ENCODE data around the gene RABL6. TPM values are rescaled to one million over a fixed set of nuclear protein-coding genes. Genes with fewer than 3 reads are reported as not detected.
"Not testable (repeated sequence)": the region's sequence is repeated elsewhere in the genome, so short reads cannot be mapped to it uniquely, and the experiment has no call there.

RABL6 gene
- total RNA-seq, 4 donors from 2014 or later, result 54.9 to 70.7 (median 61.5) TPM

DNA sequence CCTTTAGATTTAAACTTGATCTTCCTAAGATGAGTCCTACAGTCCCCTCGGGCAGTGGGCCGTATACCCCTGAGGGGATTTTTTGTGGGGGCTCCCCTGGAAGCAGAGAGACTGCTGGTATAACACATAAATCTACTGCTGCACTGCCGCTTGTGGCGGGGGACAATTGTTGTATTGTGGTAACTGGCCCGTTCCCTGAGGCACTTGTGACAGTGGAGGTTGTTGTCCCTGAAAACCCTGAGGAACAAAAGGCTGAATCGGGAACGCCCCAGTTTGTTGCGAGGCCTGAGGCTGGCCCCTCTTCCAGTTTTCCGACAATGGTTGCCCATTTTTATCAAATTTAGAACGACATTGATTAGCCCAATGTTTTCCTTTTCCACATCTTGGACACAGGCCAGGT, 21.3 kb upstream of the RABL6 start:
- TF ChIP-seq POLR2A (IDR thresholded peaks at IDR 0.05), result no peak
- TF ChIP-seq, protein P1, sequence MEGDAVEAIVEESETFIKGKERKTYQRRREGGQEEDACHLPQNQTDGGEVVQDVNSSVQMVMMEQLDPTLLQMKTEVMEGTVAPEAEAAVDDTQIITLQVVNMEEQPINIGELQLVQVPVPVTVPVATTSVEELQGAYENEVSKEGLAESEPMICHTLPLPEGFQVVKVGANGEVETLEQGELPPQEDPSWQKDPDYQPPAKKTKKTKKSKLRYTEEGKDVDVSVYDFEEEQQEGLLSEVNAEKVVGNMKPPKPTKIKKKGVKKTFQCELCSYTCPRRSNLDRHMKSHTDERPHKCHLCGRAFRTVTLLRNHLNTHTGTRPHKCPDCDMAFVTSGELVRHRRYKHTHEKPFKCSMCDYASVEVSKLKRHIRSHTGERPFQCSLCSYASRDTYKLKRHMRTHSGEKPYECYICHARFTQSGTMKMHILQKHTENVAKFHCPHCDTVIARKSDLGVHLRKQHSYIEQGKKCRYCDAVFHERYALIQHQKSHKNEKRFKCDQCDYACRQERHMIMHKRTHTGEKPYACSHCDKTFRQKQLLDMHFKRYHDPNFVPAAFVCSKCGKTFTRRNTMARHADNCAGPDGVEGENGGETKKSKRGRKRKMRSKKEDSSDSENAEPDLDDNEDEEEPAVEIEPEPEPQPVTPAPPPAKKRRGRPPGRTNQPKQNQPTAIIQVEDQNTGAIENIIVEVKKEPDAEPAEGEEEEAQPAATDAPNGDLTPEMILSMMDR (IDR thresholded peaks at IDR 0.05), result no peak
- intact Hi-C loops (cut with DNase I), result loop anchor here (5.0 kb wide), 1 partner anchor 261 kb away; the partner anchor contains the start of gene NPDC1
- H3K36me3 ChIP-seq, result no peaks in the 10 kb centered on the region
- no peaks in the 10 kb centered on the region for H3K9me3 ChIP-seq
- H3K27ac ChIP-seq, result no peak overlapping the region
- H3K4me1 ChIP-seq, result peaks cover 0 to 20% (median 8%) of the 10 kb centered on the region in 3 donors
- WGBS, 2 donors, result 57 to 72% methylated on average over 9 to 10 of the region's 10 CpGs
- H3K27me3 ChIP-seq, result no peaks in the 10 kb centered on the region
- H3K4me3 ChIP-seq, result no peak overlapping the region
- DNase-seq, result no peak

DNA sequence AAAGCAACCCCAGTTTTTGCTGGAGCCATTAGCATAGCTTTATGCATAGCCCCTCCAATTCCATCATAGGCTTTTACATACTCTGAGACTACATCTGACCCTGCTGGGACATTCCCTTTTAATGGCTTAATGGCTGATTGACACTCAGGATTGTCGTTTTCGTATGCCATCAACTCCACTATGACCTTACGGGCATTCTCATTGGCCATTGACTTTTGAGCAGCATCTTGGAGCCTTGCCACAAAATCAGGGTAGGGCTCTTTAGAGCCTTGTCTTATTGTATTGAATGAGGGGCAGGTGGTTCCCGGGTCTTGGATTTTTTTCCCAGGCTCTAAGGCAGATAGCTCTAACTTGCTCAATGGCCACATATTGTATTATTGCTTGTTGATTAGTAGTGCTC, 20.8 kb upstream of the RABL6 start:
- intact Hi-C loops (cut with DNase I), result loop anchor here (5.0 kb wide), 1 partner anchor 260 kb away; the partner anchor contains the start of gene NPDC1
- H3K4me3 ChIP-seq, H3K9me3 ChIP-seq, H3K27me3 ChIP-seq, H3K27ac ChIP-seq, DNase-seq, H3K36me3 ChIP-seq: not testable (repeated sequence)
- H3K4me1 ChIP-seq, result peaks cover 4 to 25% (median 12%) of the 10 kb centered on the region in 3 donors
- WGBS, 2 donors, result 25 to 35% methylated on average over 4 of the region's 4 CpGs

DNA sequence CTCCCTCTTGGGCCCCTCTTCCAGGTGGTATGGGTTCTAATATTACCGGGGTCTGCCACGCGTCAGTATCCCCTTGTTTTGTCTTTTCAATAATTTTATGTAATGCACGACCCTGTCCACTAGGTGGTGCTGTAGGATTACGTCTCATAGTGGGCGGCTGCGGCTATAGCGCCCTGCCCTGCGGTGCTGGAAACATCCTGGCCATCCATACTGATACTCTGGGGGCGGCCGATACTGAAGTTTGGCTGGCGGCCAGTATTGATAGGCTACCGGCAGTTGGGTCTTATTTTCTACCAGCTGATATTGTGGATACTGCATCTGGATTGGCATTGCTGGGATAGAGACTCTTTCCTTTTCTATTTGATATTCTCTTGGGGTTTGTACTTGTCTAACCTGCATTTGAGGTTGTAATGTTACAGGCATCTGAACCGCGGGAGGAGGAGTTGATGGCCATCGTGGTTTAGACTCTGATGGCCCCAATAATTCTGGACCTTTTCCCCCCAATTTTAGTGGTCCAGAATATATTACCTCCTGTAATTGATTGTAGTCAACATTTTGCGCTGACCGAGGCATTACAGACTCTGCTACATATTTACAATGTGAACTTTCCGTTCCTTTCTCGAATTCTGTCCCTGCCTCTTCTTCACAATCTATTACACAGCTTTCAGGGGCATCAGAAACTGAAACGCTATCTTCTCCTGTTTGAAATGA, 19.9 kb upstream of the RABL6 start:
- no peak overlapping the region for H3K27ac ChIP-seq
- intact Hi-C loops (cut with DNase I), result loop anchor here (5.0 kb wide), 1 partner anchor 259 kb away; the partner anchor contains the start of gene NPDC1

DNA sequence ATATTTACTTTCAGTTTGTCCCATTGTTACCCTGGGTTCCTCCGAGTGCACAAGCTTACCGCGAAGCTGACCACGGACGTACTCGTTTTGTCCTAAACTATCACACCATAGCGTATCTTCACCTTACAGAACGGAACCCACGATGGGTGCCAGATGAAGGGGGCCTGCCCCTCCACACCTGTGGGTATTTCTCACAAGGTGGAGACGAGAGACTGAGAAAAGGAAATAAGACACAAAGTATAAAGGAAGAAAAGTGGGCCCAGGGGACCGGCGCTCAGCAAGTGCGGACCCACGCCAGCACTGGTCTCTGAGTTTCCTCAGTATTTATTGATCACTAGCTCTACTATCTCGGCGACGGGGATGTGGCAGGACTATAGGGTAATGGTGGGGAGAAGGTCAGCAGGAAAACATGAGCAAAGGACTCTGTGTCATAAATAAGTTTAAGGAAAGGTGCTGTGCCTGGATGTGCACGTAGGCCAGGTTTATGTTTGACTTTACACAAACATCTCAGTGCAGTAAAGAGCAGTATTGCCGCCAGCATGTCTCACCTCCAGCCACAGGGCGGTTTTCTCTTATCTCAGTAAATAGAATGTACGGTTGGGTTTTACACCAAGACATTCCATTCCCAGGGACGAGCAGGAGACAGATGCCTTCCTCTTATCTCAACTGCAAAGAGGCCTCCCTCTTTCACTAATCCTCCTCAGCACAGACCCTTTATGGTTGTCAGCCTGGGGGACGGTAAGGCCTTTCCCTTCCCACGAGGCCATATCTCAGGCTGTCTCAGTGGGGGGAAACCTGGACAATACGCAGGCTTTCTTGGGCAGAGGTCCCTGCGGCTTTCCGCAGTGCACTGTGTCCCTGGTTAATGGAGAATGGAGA, 18.9 kb upstream of the RABL6 start:
- not testable (repeated sequence) for H3K4me3 ChIP-seq, H3K27me3 ChIP-seq, H3K9me3 ChIP-seq, H3K27ac ChIP-seq, DNase-seq
- intact Hi-C loops (cut with DNase I), result loop anchor here (5.0 kb wide), 1 partner anchor 258 kb away; the partner anchor contains the start of gene NPDC1
- Histone ChIP-seq H3K4me1 (peaks cover 11 to 36% (median 17%) of the 10 kb centered on the region in 3 donors), H3K36me3 (peaks cover 0 to 18% (median 3%) of the 10 kb centered on the region in 3 donors)
- 77 to 83% methylated on average over 24 to 25 of the region's 27 CpGs for WGBS, 2 donors

More for the DNA sequence above, 19.9 kb upstream of the RABL6 start:
- 16 to 24% methylated on average over 16 to 21 of the region's 21 CpGs for WGBS, 2 donors
- peaks cover 11 to 34% (median 17%) of the 10 kb centered on the region in 3 donors for H3K4me1 ChIP-seq
- no peak for DNase-seq
- no peaks in the 10 kb centered on the region for H3K9me3 ChIP-seq
- H3K27me3 ChIP-seq, result no peaks in the 10 kb centered on the region
- no peak overlapping the region for H3K4me3 ChIP-seq
- no peak for TF ChIP-seq POLR2A (IDR thresholded peaks at IDR 0.05)
- TF ChIP-seq, protein P1 (IDR thresholded peaks at IDR 0.05), result peak; percentile 78 to 88 (median 84)
- peaks cover 0 to 8% (median 0%) of the 10 kb centered on the region in 3 donors for H3K36me3 ChIP-seq

DNA sequence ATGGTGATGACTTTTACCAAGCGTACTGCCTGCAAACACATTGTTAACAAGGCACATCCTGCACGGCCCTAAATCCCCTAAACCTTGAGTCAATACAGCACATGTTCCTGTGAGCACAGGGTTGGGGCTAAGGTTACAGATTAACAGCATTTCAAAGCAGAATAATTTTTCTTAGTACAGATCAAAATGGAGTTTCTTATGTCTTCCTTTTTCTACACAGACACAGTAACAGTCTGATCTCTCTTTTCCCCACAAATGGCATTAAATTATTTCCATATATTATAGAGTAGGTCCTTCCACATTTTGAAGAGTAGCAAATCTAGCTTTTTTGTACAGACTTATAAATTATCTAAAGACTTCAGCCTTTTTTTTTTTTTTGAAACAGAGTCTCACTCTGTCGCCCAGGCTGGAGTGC, 18.2 kb upstream of the RABL6 start:
- Histone ChIP-seq H3K4me3 (no peak overlapping the region), H3K9me3 (no peaks in the 10 kb centered on the region), H3K27me3 (no peaks in the 10 kb centered on the region), H3K4me1 (peaks cover 11 to 36% (median 17%) of the 10 kb centered on the region in 3 donors), H3K36me3 (peaks cover 0 to 23% (median 3%) of the 10 kb centered on the region in 3 donors), H3K27ac (peak overlapping the region in 1 of 4 donors; percentile 99)
- intact Hi-C loops (cut with DNase I), result loop anchor here (5.0 kb wide), 1 partner anchor 258 kb away; the partner anchor contains the start of gene NPDC1
- TF ChIP-seq POLR2A (IDR thresholded peaks at IDR 0.05), result no peak
- TF ChIP-seq, protein P1 (IDR thresholded peaks at IDR 0.05), result no peak
- WGBS, 2 donors, result 55 to 60% methylated on average over 3 of the region's 3 CpGs
- DNase-seq, result no peak

Data from esophagus squamous epithelium (tissue), 5 donors.